Epithelial cell of proximal tubule (primary cell): ENCODE results near the gene COG7. TPM values are rescaled to one million over a fixed set of nuclear protein-coding genes. Genes with fewer than 3 reads are reported as not detected.
A peak's percentile ranks its signal among the peaks of the same experiment; 100 is the strongest.

ENCODE experiments used
- DNase-seq: peaks from one replicate; pipeline ENCODE4 v3.0.0-alpha.2; 2011; ENCODE audit warnings: low read depth
- H3K4me3 ChIP-seq: 2 replicates; pipeline ENCODE4 v1.5.1; 2011; ENCODE audit warnings: low read depth, mild to moderate bottlenecking, low read length
- total RNA-seq: library from RNA; depleted of rRNA; stranded (reverse); fragments of >200 nt; gene quantifications from 2 replicates; pipeline ENCODE4 v1.2.3, GENCODE V29; 2015
- TF ChIP-seq, protein P1 (sequence below): conservative IDR thresholded peaks from 2 replicates; pipeline ENCODE4 v1.5.1; 2012; ENCODE audit warnings: low read depth, mild to moderate bottlenecking, low read length

COG7 gene
- total RNA-seq, 1 donor from 2014 or later: 9.9 TPM

DNA sequence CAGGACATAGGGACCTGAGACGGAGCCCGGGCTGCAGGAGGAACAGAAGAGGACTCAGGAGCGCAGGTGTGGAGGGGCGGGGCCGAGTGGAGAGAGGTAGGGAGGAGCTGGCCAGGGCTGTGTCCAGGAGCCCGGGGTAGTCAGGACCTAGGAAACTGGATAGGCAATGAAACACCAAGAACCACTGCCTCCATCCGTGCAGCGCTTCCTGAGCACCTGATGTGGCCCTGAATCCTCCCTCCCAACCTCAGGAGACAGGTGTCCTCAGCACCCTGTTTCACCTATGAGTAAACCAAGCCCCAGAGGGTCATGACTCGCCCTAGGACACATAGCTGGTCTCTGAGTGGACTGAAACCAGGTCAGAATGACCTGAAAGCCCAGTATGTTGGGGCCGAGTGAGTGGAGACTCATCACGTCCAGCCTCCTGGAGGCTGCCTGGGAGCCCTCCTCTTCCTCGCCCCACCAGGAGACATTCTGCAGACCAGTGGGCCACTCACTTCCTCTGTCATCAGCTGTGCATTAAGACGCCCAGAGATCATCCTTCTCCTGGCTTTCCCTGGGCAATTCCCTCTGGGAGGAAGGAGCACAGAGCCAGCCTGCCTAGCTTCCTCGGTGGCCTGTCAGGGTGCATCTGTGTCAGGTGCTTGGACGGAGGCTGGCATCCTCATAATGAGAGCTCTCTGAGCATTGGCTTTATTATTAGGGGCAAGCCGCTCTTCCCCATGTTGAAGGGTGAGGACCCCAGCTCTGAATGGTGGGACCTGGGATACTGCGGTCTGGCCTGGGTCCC, 78.1 kb downstream of the COG7 start:
- no peak for DNase-seq
- no peak overlapping the region for H3K4me3 ChIP-seq
- TF ChIP-seq, protein P1, sequence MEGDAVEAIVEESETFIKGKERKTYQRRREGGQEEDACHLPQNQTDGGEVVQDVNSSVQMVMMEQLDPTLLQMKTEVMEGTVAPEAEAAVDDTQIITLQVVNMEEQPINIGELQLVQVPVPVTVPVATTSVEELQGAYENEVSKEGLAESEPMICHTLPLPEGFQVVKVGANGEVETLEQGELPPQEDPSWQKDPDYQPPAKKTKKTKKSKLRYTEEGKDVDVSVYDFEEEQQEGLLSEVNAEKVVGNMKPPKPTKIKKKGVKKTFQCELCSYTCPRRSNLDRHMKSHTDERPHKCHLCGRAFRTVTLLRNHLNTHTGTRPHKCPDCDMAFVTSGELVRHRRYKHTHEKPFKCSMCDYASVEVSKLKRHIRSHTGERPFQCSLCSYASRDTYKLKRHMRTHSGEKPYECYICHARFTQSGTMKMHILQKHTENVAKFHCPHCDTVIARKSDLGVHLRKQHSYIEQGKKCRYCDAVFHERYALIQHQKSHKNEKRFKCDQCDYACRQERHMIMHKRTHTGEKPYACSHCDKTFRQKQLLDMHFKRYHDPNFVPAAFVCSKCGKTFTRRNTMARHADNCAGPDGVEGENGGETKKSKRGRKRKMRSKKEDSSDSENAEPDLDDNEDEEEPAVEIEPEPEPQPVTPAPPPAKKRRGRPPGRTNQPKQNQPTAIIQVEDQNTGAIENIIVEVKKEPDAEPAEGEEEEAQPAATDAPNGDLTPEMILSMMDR: no peak

DNA sequence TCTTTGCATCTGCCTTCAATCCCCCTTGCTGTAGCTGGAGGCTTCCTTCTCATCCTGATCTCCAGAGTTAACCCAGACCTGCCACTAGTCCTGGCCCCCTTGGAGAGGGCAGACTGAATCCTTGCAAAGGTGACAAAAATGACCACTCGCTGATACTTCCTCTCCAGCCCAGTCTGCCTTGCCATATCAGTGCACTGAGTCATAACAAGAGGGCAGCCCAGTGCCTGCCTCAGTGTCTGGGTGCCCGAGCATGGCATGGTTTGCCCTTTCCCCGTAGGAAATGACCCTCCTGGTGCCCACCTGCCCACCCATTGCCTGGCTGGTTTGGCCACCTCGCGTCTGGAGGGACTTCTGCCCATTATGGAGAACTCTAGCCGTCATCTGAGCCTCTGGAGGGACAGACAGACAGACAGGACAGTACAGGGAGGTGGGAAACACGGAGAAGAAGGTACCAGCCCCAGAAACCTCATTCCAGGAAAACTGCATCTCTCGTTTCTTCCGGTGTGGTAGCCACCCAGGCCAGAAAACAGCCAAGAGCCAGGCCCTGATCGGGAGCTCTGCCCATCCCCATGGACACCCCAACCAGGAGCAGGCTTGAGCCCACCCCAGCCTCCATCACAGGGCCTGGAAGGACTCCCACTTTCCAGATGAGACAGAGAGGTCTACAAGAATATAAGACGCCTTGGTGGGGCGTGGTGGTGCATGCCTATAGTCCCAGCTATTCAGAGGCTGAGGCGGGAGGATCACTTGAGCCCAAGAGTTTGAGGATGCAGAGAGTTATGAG, 79.4 kb downstream of the COG7 start:
- TF ChIP-seq, protein P1: no peak
- no peak for DNase-seq
- no peak overlapping the region for H3K4me3 ChIP-seq

DNA sequence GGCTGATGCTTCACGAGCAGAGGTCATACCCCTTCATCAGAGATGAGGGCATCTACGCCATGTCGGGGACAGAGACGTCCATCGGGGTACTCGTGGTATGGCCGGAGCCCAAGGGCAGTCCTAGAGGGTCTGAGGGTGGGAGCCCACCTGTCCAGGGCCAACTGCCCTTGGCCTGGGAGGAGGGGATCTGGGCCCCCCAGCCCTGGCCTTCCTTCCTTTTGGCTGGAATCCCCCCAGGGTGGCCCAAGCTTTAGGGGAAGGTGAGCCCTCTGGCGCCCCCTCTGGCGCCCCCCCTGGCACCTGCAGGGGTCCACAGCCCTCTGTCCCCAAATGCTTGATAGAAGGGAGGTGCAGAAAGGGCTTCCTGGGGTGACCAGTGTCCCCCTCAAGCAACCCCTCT, 81.6 kb downstream of the COG7 start:
- H3K4me3 ChIP-seq: no peak overlapping the region
- TF ChIP-seq, protein P1: no peak
- DNase-seq: no peak

DNA sequence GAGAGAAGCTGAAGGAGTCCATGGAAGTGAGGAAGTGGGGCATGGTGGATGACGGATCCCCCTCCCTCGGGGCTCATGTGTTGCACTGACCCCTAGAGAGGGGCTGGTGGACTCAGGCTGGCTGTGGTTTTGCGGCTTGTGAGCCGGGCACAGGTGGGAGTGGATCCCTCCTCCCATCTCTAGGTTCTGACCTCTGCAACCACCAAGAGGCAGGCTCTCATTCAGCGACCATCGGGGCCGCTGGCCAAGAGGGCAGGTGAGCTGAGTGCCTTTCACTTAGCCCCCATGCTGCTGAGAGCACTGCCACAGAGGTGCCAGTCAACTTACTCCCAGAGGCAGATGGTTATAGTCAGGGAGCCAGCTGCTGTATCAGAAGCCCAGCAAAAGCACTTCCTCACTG, 83.6 kb downstream of the COG7 start:
- TF ChIP-seq, protein P1: no peak
- no peak overlapping the region for H3K4me3 ChIP-seq
- DNase-seq: no peak

DNA sequence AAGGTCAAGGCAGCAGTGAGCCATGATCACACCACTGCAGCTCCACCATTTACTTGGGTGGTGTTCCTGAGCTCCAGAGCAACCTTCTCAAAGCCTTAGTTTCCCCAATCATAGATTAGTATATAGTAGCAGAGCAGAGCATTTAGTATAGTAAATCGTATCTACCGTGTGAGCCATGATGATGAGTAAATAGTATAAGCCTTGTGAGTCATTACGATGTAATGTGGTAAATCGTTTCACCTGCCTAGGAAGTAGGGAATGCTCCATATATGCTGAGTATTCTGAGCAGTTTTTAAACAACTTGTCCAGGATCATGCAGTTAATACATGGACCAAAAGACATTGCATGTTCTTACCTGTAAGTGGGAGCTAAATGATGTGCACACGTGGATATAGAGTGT, 84.5 kb downstream of the COG7 start:
- H3K4me3 ChIP-seq: no peak overlapping the region
- TF ChIP-seq, protein P1: no peak
- peak; percentile 6 for DNase-seq

DNA sequence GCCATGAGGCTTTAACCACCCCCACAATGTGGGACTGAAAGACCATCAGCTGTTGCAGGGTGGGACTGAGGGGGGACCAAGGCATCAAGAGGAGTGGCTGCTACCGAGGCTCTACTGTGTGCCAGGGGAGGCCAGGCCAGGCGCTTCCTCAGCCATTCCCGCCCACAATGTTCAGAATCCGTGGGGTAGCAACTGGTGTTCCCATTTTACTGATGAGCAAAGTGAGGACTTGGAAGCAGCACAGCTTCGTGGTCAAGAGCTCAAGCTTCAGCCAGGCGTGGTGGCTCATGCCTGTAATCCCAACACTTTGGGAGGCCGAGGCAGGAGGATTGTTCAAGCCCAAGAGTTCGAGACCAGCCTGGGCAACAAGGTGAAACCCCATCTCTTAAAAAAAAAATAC, 85.0 kb downstream of the COG7 start:
- no peak for DNase-seq
- TF ChIP-seq, protein P1: no peak
- no peak overlapping the region for H3K4me3 ChIP-seq
